H1 (cell line): ENCODE data around the gene C2orf80. TPM values are rescaled to one million over a fixed set of nuclear protein-coding genes. Genes with fewer than 3 reads are reported as not detected.

Experiments used
- CTCF ChIA-PET: fragments of 300-600 bp; sonication (Branson Sonifier 250); formaldehyde crosslinking; loops from one replicate; lab custom pipeline; 2021; ENCODE audit not compliant: partially characterized antibody; lab: Charles Lee
- POLR2A ChIA-PET: fragments of 300-600 bp; sonication (Branson Sonifier 250); formaldehyde crosslinking; loops from one replicate; lab custom pipeline; 2021; ENCODE audit warnings: inconsistent platforms; ENCODE audit not compliant: partially characterized antibody; lab: Charles Lee
- DNase-seq, 2 experiments: peaks; one replicate each; pipeline versions ENCODE4 v3.0.0 to v3.0.0-alpha.2; 2010 to 2022; ENCODE audit warnings: low spot score in 2 of 2, low read depth in 1 of 2, mixed read lengths in 1 of 2
- FAIRE-seq: peaks from 2 replicates; lab custom pipeline; 2011; peaks lifted over from hg19 to GRCh38; lab: Jason Lieb, UNC
- H2AFZ ChIP-seq: 2 replicates; pipeline ENCODE4 v1.8.1; 2012; ENCODE audit warnings: low read length, inconsistent platforms
- H2AK5ac ChIP-seq: 2 replicates; pipeline ENCODE4 v1.6.1; 2013; ENCODE audit warnings: low read depth, low read length
- H2BK120ac ChIP-seq: replicated peaks from 2 replicates; pipeline ENCODE3; 2013; ENCODE audit warnings: low read depth, low read length, inconsistent platforms
- H2BK12ac ChIP-seq: 2 replicates; pipeline ENCODE4 v1.6.1; 2013; ENCODE audit warnings: low read depth, low read length
- H2BK15ac ChIP-seq: 2 replicates; pipeline ENCODE4 v1.6.1; 2013; ENCODE audit warnings: low read length
- H2BK20ac ChIP-seq: 2 replicates; pipeline ENCODE4 v1.6.1; 2013; ENCODE audit warnings: low read length
- H2BK5ac ChIP-seq: 2 replicates; pipeline ENCODE4 v1.6.1; 2013; ENCODE audit warnings: low read depth, low read length
- H3K14ac ChIP-seq: 2 replicates; pipeline ENCODE4 v1.6.1; 2013; ENCODE audit warnings: inconsistent platforms; ENCODE audit not compliant: insufficient read length
- H3K18ac ChIP-seq: 2 replicates; pipeline ENCODE4 v1.6.1; 2013; ENCODE audit warnings: low read length; ENCODE audit errors: extremely low read depth
- H3K23ac ChIP-seq: 2 replicates; pipeline ENCODE4 v1.6.1; 2013; ENCODE audit warnings: inconsistent platforms; ENCODE audit not compliant: insufficient read length
- H3K23me2 ChIP-seq: 2 replicates; pipeline ENCODE4 v1.6.1; 2013; ENCODE audit warnings: low read depth, low read length
- H3K27ac ChIP-seq: 2 replicates; pipeline ENCODE4 v1.6.1; 2011; ENCODE audit warnings: low read depth, low read length, inconsistent platforms
- H3K27me3 ChIP-seq, 4 experiments: replicated peaks in 1 of 4; 1 replicate in 1 of 4; 2 replicates in 3 of 4; pipeline versions ENCODE4 v1.6.1 to v1.8.1; 2011 to 2013; ENCODE audit warnings: low read length in 3 of 4, mild to moderate bottlenecking in 3 of 4, inconsistent platforms in 2 of 4, mixed read lengths in 2 of 4, moderate library complexity in 1 of 4; ENCODE audit not compliant: control insufficient read depth in 3 of 4, insufficient read depth in 3 of 4; ENCODE audit errors: extremely low read depth in 1 of 4
- H3K36me3 ChIP-seq, 4 experiments: 2 replicates each; pipeline versions ENCODE4 v1.6.1 to v1.8.1; 2011 to 2013; ENCODE audit warnings: mild to moderate bottlenecking in 4 of 4, low read length in 3 of 4, moderate library complexity in 2 of 4, control low read depth in 1 of 4, inconsistent platforms in 1 of 4; ENCODE audit not compliant: insufficient read depth in 4 of 4, control insufficient read depth in 2 of 4
- H3K4ac ChIP-seq: replicated peaks from 2 replicates; pipeline ENCODE3; 2013; ENCODE audit warnings: low read length, low read depth, mixed read lengths, inconsistent platforms; ENCODE audit not compliant: insufficient read length
- H3K4me1 ChIP-seq, 4 experiments: replicated peaks in 1 of 4; 1 replicate in 1 of 4; 2 replicates in 3 of 4; pipeline versions ENCODE4 v1.6.1 to v1.8.1; 2011 to 2013; ENCODE audit warnings: low read length in 3 of 4, inconsistent platforms in 2 of 4, mixed read lengths in 1 of 4; ENCODE audit not compliant: insufficient read depth in 4 of 4, control insufficient read depth in 3 of 4
- H3K4me2 ChIP-seq, 2 experiments: 2 replicates each; pipeline versions ENCODE4 v1.6.1 to v1.8.1; 2011 to 2013; ENCODE audit warnings: low read depth in 2 of 2, low read length in 2 of 2, control low read depth in 1 of 2, inconsistent platforms in 1 of 2, mild to moderate bottlenecking in 1 of 2; ENCODE audit not compliant: insufficient read depth in 1 of 2
- H3K4me3 ChIP-seq, 4 experiments: fragments of 200-600, 300-600 bp in 1 of 4; sonication (generic), shearing (Covaris generic), sonication (Bioruptor Twin) in 1 of 4; 2 replicates each; pipeline versions ENCODE4 v1.5.1 to v1.8.1; 2011 to 2016; ENCODE audit warnings: low read length in 4 of 4, low read depth in 3 of 4, control low read depth in 2 of 4, inconsistent platforms in 2 of 4, mild to moderate bottlenecking in 2 of 4, mixed read lengths in 1 of 4, moderate library complexity in 1 of 4; ENCODE audit not compliant: insufficient read depth in 2 of 4; ENCODE audit errors: extremely low read depth in 1 of 4
- H3K56ac ChIP-seq: replicated peaks from 2 replicates; pipeline ENCODE3; 2013; ENCODE audit warnings: low read depth, mild to moderate bottlenecking, mixed read lengths, low read length, inconsistent platforms; ENCODE audit not compliant: insufficient read length
- H3K79me1 ChIP-seq: 2 replicates; pipeline ENCODE4 v1.6.1; 2013; ENCODE audit warnings: low read depth, low read length, control low read depth
- H3K79me2 ChIP-seq, 2 experiments: 2 replicates each; pipeline versions ENCODE4 v1.6.1 to v1.8.1; 2012 to 2013; ENCODE audit warnings: low read length in 2 of 2, mild to moderate bottlenecking in 2 of 2, inconsistent platforms in 1 of 2; ENCODE audit not compliant: insufficient read depth in 2 of 2, control insufficient read depth in 1 of 2
- H3K9ac ChIP-seq, 4 experiments: replicated peaks in 1 of 4; 1 replicate in 1 of 4; 2 replicates in 3 of 4; pipeline versions ENCODE4 v1.6.1 to v1.8.1; 2011 to 2013; ENCODE audit warnings: low read depth in 3 of 4, low read length in 3 of 4, control low read depth in 2 of 4, mild to moderate bottlenecking in 2 of 4, moderate library complexity in 2 of 4, inconsistent platforms in 1 of 4; ENCODE audit errors: extremely low read depth in 1 of 4
- H3K9me3 ChIP-seq, 2 experiments: 2 replicates each; pipeline versions ENCODE4 v1.6.1 to v1.8.1; 2012 to 2013; ENCODE audit warnings: mild to moderate bottlenecking in 2 of 2, moderate library complexity in 2 of 2, control low read depth in 1 of 2, inconsistent platforms in 1 of 2, low read depth in 1 of 2, low read length in 1 of 2, mixed read lengths in 1 of 2; ENCODE audit not compliant: insufficient read depth in 2 of 2
- H4K20me1 ChIP-seq, 2 experiments: replicated peaks in 1 of 2; 2 replicates each; pipeline versions ENCODE3 to v1.8.1; 2011 to 2013; ENCODE audit warnings: inconsistent platforms in 2 of 2, low read length in 2 of 2, mild to moderate bottlenecking in 1 of 2; ENCODE audit not compliant: insufficient read depth in 2 of 2, control insufficient read depth in 1 of 2
- H4K5ac ChIP-seq: 2 replicates; pipeline ENCODE4 v1.6.1; 2013; ENCODE audit warnings: low read length, low read depth, mixed read lengths, inconsistent platforms; ENCODE audit not compliant: insufficient read length
- H4K8ac ChIP-seq: 2 replicates; pipeline ENCODE4 v1.8.0; 2013; ENCODE audit warnings: mild to moderate bottlenecking, moderate library complexity, low read length, inconsistent platforms; ENCODE audit not compliant: insufficient read depth; ENCODE audit errors: extremely low read depth
- H4K91ac ChIP-seq: replicated peaks from 2 replicates; pipeline ENCODE3; 2013; ENCODE audit warnings: low read length, mixed read lengths, inconsistent platforms; ENCODE audit not compliant: insufficient read length
- BACH1 ChIP-seq: IDR thresholded peaks from 2 replicates; pipeline ENCODE4 v1.6.1; 2012; ENCODE audit warnings: low read length, improper control_type of control experiment
- HDAC2 ChIP-seq, 2 experiments: fragments of 300-600 bp in 1 of 2; sonication (generic) in 1 of 2; IDR thresholded peaks; 2 replicates each; pipeline ENCODE4 v1.6.1; 2011 to 2012; ENCODE audit warnings: low read depth in 2 of 2, low read length in 2 of 2, mild to moderate bottlenecking in 2 of 2, moderate library complexity in 2 of 2, borderline replicate concordance in 1 of 2, inconsistent platforms in 1 of 2
- RXRA ChIP-seq: IDR thresholded peaks from 2 replicates; pipeline ENCODE4 v1.6.1; 2011; ENCODE audit warnings: low read depth, mild to moderate bottlenecking, low read length, moderate library complexity; ENCODE audit not compliant: insufficient read depth
- polyA plus RNA-seq, 7 experiments: library from polyadenylated mRNA; depleted of rRNA in 3 of 7; stranded (reverse) in 5 of 7; unstranded in 2 of 7; fragments of >200 nt in 5 of 7; fragments of 200-250 nt in 2 of 7; gene quantifications; 1 replicate in 5 of 7; 2 replicates in 1 of 7; 4 replicates in 1 of 7; pipeline versions ENCODE4 v1.2.1 to v1.2.3, GENCODE V29; 2011 to 2013; ENCODE audit warnings: missing spikeins in 2 of 7, mixed read lengths in 2 of 7
- total RNA-seq: library from RNA; stranded (reverse); fragmentation: NEBNext Ultra II Directional; extraction: Animal tissue kit (Norgen Biotek cat#: 25700); gene quantifications from 2 replicates; pipeline ENCODE4 v1.2.1, GENCODE V29; 2021

Gene C2orf80
- total and polyA plus RNA-seq, 2 of the 8 experiments (the other 6 are each of a cell fraction or from before 2014, with no cell fraction given), result 0.97 to 1.1 TPM

DNA sequence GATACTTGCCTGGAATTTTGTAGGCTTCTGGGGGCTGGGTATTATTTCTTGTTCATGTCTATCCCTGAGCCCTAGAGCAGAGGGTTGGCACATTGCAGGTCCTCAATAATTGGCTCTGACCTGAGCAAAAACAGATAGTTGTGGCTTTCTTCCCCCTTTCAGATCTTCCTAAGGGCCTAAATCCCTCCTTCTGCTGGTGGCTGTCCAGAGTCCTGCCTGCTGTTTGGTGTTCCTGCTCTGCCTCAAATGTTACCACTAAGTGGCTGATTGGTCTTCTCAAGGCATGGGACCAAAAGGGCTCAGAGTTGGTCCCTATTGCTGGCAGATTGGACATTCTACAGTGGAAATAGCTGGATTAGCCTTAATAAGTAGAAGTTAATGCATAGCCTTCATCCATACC is 42.8 kb downstream of the C2orf80 start:
- ChIA-PET POLR2A (no interaction called here), CTCF (interaction anchor here (0.6 to 6.5 kb wide), 12 partner anchors 11 to 1155 kb away, joined by 3 to 56 read pairs (median 5); no protein-coding TSS in a partner anchor)
- no peak overlapping the region for H4K5ac ChIP-seq
- no peaks in the 10 kb centered on the region for H3K79me1 ChIP-seq
- no peak overlapping the region for H3K27ac ChIP-seq
- no peak for TF ChIP-seq RXRA
- TF ChIP-seq HDAC2 (IDR thresholded peaks at IDR 0.05; ENCODE audit: borderline replicate concordance in 1 of 2, low read depth in 2 of 2, low read length in 2 of 2), result no peak
- TF ChIP-seq BACH1, result no peak
- H3K9ac ChIP-seq, result no peak overlapping the region
- H2AFZ ChIP-seq, result no peak overlapping the region
- no peaks in the 10 kb centered on the region; a peak in 1 of 7 replicates for H3K27me3 ChIP-seq
- H4K20me1 ChIP-seq, result no peaks in the 10 kb centered on the region
- no peak overlapping the region for H4K8ac ChIP-seq
- H2BK12ac ChIP-seq, result no peak overlapping the region
- H3K56ac ChIP-seq, result no peak overlapping the region
- H2BK20ac ChIP-seq, result no peak overlapping the region
- FAIRE-seq (no peak), DNase-seq (no peak)
- no peak overlapping the region for H2BK15ac ChIP-seq
- H3K23me2 ChIP-seq, result no peaks in the 10 kb centered on the region
- H2BK120ac ChIP-seq, result no peak overlapping the region
- 0 out of 7 replicates have a peak, but pooled peaks cover 0 to 3% (median 0%) of the 10 kb centered on the region in 4 experiments for H3K4me1 ChIP-seq
- no peaks in the 10 kb centered on the region for H3K79me2 ChIP-seq
- H3K4ac ChIP-seq, result no peak overlapping the region
- no peaks in the 10 kb centered on the region for H3K36me3 ChIP-seq
- no peak overlapping the region for H2BK5ac ChIP-seq
- H3K9me3 ChIP-seq, result 0 out of 4 replicates have a peak, but pooled peaks cover 2 to 5% of the 10 kb centered on the region in 2 experiments
- no peak overlapping the region for H3K23ac ChIP-seq
- no peak overlapping the region for H4K91ac ChIP-seq
- no peak overlapping the region for H2AK5ac ChIP-seq
- no peak overlapping the region for H3K4me2 ChIP-seq
- H3K14ac ChIP-seq, result no peak overlapping the region
- H3K18ac ChIP-seq, result no peak overlapping the region
- no peak overlapping the region for H3K4me3 ChIP-seq
